Measurements from ENCODE around the gene ZNF688.

Gene ZNF688

DNA sequence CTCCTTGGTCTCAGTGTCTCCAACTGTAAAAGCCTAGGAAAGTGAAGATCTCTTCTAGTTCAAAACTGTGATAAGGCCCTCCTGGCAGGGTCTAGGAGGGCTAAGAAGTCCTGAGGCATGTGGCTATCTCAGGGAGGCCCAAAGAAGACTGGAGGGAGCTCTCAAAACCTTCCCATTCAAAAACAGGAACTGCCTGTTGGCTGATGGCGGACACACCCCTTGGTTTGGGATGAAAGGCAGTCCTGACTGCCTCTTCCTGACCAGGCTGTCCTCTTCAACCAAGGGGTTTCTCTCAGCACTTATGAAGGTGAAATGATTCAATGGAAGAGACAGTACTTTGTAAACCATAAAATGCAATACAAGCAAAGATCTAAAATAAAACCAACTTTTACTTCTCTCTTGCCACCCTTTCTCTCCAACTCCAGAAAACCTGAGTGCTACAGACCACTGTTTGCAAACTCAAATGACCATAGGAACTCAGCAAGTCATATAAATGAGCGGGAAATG lies 18.1 kb downstream of the ZNF688 start:
- DNase-seq (ENCODE audit: low spot score), result no peak
- TF ChIP-seq, protein P1, sequence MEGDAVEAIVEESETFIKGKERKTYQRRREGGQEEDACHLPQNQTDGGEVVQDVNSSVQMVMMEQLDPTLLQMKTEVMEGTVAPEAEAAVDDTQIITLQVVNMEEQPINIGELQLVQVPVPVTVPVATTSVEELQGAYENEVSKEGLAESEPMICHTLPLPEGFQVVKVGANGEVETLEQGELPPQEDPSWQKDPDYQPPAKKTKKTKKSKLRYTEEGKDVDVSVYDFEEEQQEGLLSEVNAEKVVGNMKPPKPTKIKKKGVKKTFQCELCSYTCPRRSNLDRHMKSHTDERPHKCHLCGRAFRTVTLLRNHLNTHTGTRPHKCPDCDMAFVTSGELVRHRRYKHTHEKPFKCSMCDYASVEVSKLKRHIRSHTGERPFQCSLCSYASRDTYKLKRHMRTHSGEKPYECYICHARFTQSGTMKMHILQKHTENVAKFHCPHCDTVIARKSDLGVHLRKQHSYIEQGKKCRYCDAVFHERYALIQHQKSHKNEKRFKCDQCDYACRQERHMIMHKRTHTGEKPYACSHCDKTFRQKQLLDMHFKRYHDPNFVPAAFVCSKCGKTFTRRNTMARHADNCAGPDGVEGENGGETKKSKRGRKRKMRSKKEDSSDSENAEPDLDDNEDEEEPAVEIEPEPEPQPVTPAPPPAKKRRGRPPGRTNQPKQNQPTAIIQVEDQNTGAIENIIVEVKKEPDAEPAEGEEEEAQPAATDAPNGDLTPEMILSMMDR (IDR thresholded peaks at IDR 0.05; ENCODE audit: borderline replicate concordance, control extremely low read depth, extremely low read depth, insufficient read depth, missing control alignments), result no peak
- in situ Hi-C loops (cut with MboI; ENCODE audit: low sequenced_read_pairs, unreplicated experiment), result no loop called here

DNA sequence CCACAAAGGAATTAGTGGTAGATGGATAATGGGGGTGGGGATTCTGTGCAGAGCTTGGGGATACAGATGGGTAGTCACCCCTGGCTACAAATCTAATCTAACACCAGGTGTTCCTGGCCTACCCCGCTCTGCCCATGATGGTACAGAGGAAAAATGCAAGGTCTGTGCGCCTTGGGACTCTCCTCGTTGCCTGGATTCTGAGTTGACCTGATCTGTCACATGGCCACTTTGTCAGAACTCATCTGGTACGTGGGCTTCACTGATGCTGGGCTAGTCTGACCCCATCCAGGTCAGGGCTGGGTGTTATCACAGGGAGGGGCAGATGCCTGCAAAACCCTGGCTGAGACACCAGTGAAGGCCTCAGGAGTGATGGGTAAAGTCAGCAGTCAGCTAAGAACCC lies 18.6 kb downstream of the ZNF688 start:
- DNase-seq (ENCODE audit: low spot score), result no peak
- TF ChIP-seq, protein P1 (IDR thresholded peaks at IDR 0.05; ENCODE audit: borderline replicate concordance, control extremely low read depth, extremely low read depth, insufficient read depth, missing control alignments), result no peak
- in situ Hi-C loops (cut with MboI; ENCODE audit: low sequenced_read_pairs, unreplicated experiment), result no loop called here

DNA sequence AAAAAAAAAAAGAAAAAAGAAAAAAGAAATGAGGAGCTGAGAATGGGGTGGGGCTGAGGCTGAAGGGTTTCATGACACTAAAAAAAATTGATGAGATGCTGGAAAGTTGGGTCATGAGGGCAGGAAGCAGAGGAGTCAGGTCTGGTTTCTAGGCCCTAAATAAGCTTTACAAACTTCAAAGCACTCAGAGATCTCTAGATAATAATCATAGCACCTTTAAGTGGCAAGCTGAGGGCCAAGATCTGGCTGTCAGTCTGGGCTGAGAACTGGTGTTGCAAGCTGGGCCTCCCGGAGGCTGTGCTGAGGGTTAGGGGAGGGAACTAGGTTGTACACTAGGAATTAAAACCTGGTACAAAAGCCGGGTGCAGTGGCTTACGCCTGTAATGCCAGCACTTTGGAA lies 19.7 kb downstream of the ZNF688 start:
- TF ChIP-seq, protein P1 (IDR thresholded peaks at IDR 0.05; ENCODE audit: borderline replicate concordance, control extremely low read depth, extremely low read depth, insufficient read depth, missing control alignments), result no peak
- DNase-seq (ENCODE audit: low spot score), result peak; percentile 72
- in situ Hi-C loops (cut with MboI; ENCODE audit: low sequenced_read_pairs, unreplicated experiment), result no loop called here

DNA sequence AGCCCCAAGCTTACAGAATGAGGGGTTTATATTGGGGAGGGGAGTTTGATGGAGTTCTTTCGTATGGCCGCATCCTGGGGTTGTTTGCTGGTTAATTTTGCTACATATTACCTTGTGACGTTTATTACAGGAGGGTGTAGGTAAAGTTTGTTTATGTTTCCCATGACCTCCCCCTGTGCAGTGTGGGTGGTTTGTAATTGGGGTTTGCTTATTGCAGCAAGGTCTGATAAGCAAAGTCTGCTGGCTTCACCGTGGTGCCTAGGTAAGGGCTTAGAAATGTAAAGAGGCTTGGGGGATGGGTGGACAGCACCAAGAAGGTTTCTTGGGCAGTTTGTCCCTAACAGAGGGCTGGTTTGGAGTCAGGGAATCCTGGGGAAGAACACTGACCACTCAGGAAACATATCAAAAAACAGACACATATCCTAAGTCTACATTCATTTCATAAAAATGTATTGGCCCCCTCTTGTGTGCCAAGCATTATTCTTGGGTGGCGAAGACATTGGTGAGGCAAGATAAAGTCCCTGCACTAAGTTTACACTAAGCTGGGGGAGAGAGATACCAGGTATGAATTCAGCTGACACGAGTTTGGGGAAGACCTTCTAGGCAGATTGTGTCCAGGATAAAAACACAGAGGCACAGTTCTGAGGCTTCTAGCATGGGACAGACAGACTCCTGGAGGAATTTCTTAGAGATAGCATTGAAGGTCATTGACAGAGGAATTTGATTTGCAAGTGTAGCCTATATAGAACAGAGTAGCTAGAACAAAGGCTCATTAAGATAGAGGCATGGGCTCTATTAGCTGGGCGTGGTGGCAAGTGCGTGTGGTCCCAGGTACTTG lies 22.9 kb downstream of the ZNF688 start:
- in situ Hi-C loops (cut with MboI; ENCODE audit: low sequenced_read_pairs, unreplicated experiment), result no loop called here
- TF ChIP-seq, protein P1 (IDR thresholded peaks at IDR 0.05; ENCODE audit: borderline replicate concordance, control extremely low read depth, extremely low read depth, insufficient read depth, missing control alignments), result no peak
- no peak for DNase-seq (ENCODE audit: low spot score)

DNA sequence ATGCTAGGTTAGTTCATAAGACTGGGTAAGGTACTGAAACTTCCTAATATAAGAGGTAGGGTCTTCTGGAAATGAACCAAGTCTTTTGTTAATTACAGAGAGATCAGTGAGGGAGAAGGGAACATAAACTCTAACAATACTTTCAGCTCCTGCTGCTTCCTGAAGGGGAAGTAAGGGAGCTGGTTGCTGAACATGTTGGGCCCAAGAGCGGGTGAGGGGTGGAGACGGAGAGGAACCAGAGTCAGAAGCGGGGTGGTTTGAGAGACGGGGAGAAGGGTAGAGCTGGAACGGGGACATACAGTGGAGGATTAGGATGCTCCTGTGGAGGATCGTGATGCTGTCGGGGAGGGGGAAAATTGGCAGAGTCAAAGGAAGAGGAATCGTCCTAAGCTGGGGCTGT lies 25.4 kb downstream of the ZNF688 start:
- TF ChIP-seq, protein P1 (IDR thresholded peaks at IDR 0.05; ENCODE audit: borderline replicate concordance, control extremely low read depth, extremely low read depth, insufficient read depth, missing control alignments), result no peak
- DNase-seq (ENCODE audit: low spot score), result no peak
- in situ Hi-C loops (cut with MboI; ENCODE audit: low sequenced_read_pairs, unreplicated experiment), result no loop called here

DNA sequence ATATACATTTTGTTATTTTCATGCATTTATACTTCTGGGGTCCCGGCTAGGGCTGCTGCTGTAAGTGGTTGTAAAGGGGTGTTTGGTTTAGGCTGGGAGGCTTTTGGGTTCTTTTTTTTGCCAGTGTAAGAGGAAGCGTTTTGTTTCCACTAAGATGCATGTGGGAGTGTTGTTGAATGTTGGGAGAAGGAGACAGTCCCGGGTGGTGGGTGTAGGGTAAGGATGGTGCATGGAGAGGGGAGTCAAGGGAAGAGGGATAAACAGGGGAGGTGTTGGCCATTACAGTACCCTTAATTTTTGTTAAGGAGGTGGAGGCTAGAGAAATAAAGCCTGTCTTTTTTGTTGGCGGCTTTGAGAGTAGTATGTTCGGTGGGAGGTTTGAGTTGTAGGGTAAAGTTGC lies 28.4 kb downstream of the ZNF688 start:
- DNase-seq (ENCODE audit: low spot score), result no peak
- TF ChIP-seq, protein P1 (IDR thresholded peaks at IDR 0.05; ENCODE audit: borderline replicate concordance, control extremely low read depth, extremely low read depth, insufficient read depth, missing control alignments), result no peak
- in situ Hi-C loops (cut with MboI; ENCODE audit: low sequenced_read_pairs, unreplicated experiment), result no loop called here
